Stimulated activated CD8-positive, alpha-beta memory T cell treated with anti-CD3 and anti-CD28 coated beads, Interleukin-4, amount 100 ng/mL, for 1 hour (primary cell): ENCODE measurements around the gene E2F6.
A peak's percentile ranks its signal among the peaks of the same experiment; 100 is the strongest.

Experiments used
- DNase-seq, 2 donors: peaks; one replicate each; pipeline ENCODE4 v3.0.0-alpha.2; 2020; ENCODE audit warnings: low read depth in 2 of 2, low spot score in 1 of 2

E2F6 gene, protein sequence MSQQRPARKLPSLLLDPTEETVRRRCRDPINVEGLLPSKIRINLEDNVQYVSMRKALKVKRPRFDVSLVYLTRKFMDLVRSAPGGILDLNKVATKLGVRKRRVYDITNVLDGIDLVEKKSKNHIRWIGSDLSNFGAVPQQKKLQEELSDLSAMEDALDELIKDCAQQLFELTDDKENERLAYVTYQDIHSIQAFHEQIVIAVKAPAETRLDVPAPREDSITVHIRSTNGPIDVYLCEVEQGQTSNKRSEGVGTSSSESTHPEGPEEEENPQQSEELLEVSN

DNA sequence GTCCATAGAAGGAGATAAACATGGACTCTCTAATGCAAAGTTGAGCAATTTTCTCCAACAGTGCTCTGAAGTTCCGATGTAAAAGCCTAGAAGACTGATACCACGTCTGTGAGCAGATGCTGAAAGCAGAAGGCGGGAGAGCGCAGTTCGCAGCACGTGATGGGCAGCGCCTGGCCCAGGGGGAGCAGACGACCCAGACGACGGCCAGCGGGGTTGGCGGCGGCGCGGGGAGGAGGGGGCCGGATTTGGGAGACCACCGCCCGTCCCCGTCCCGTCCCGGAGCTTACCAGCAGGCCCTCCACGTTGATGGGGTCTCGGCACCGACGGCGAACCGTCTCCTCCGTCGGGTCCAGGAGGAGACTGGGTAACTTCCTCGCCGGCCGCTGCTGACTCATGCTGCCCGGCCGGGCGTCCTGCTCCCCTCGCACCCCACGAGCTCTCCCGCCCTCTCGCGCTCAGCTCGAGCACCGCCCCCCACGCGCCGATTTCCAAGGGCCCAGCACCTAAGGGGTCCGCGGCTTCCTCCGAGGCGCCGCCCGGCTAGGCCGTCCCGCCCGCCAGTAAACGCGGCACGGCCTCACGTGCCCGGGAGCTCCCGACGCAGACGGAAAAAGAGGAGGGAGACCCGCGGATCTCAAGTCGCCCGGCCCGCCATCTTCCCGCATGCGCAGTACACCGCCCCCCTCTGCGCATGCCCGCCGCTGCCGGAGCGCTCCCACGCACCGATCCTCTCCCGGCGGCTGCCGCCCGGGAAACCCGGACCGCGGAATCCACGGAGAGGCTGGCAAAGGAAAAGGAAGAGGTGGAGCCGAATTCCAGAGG lies at the start of gene E2F6:
TSS of gene E2F6 (minus strand) at position 677 of the 822 bp plus-strand sequence. CDS start at position 395, 282 bp downstream.
- DNase-seq, result peak; percentile 62 to 75

DNA sequence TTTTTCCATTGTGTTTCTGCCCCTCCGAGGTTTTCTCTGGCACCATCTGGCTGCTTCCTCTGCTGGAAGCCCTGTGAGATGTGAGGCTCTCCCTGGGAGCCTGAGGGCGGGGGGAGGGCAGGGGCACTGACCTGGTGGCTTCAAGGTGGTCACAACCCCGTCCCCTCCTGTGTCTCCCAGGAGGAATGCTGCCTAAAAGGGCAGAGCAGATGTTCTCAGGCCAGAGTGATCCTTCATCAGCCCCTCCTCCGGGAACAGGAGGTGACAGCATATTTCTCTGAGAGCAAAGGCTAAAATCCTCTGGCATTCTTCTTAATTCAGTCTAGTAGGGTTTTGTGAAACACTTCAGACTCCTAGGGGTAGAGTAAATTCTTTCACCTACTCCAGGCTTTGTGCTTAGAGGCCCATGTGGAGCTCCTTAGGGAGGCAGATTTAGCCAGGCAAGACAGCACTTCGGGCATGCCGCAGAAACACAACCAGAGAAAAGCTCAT lies 49.6 kb upstream of the E2F6 start:
- DNase-seq, result no peak

DNA sequence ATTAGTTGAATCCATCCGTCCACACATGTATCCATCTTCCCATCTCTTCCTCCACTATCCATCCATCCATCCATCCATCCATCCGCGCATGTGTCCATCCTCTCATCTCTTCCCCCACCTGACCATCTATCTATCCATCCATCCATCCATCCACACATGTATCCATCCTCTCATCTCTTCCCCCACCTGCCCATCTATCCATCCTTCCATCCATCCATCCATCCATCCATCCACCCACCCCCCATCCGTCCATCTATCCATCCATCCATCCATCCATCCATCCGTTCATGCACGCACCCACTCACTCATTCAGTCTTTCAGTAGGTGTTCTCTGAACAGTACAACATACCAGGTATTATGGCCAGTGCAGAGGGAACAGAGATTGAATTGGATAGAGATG lies 48.9 kb upstream of the E2F6 start:
- DNase-seq, result no peak

DNA sequence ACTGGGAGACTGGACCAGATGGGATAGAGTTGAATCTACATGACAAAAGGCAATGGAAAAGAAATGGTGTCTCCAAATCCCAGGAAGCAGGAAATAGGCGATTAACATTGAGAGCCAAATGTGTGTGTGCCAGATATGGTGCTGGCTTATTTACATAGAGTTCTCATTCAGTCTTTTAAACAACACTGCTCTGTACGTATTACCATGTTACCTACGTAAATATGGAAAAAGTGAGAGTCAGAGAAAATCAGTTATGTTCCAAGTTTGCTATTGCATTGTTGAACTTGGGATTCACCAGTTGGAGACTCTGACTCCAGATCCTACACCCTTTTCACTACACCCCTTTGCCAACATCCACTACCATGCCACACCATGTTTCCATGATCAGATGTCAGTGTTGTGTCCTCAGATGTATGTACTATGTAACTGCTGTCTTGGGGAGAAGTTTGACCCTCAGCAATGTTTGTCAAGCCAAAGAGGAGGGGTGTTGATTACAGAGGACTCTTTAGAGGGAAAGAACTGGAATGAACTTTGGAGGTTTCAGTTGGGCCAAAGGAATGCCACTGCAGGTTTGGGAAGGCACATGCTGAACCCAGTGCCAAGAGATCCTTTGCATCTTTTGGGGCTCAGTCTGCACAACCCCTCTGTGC lies 48.2 kb upstream of the E2F6 start:
- no peak for DNase-seq

DNA sequence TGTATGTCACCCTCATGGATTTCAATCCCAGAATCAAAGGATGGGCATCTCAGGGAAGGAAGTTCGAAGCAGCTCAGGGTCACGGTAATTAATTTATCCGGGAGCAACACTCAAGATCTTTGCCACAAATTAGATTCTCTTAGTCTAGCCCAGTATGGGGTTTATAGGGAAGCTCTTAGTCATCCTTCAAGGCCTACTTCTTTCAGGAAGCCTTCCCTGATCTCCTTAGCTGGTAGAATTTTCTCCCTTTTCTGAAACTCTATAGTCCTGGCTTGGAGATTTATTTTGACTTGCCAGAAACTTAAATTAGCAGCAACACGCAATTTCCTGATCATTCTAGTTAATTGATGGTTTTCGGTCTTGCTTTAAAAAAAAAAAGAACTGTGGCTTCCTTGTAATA lies 47.4 kb upstream of the E2F6 start:
- no peak for DNase-seq

DNA sequence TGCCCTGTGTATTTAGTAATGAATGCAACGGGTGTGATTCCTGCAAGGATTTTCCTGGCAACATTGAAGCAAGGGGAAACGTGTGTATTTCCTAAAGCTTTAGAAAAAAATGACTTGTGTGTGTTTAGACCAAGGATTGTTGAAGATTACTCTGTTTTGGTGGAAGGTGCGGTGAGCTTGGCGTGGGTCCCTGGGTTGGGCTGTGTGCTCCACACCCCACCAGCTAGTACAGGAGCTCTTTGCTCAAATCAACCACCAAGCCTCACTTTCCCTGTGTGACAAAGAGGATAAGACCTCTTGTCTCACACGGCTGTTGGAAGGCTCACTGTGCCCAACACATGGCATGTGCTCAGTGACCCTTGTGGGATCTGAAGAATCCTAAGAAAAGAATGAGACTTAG lies 46.5 kb upstream of the E2F6 start:
- DNase-seq, result no peak

DNA sequence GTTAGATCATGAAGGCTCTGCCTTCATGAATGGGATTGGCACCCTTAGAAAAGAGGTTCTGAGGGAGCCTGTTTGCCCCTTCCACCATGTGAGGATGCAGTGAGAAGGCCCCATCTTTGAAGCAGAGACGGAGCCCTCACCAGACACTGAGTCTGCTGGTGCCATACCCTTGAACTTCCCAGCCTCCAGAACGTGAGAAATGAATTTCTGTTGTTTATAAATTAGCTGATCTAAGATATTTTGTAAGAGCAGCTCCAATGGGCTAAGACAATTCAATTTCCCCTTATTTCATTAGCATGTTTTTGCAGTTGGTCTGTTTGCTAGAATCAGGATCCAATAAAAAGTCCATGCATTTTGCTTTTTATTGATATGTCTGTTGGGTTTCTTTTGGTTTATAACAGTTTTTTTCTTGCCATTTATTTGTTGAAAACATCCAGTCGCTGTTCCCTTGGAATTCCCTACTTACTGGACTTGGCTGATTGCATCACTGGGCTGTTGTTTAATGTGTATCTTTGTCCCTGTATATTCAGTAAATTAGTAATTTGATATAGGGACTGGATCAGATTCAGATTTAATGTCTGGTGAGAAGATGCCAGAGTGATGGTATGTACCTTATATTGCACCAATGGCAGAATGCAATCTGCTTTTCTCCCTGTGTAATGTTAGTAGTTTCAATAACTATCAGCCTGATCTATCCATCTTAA lies 43.8 kb upstream of the E2F6 start:
- no peak for DNase-seq

DNA sequence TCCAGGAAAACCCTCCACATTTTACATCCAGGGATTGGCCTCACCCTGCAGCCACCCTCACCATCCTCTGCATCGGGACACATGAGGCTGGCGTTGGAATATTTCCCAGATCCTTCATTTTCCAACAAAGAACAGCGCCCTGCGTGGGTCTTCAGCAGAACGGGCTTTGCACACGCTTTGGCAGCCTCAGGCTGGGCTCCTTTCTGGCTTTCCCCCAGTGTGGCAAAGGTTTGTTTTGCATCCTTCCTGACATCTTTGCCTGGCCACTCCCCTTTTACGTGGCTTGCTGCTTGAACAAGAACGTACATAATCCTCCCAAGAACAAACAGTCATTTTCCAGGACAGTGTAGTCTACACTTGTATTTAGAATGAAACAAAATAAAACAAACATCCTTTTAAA lies 42.3 kb upstream of the E2F6 start:
- no peak for DNase-seq

DNA sequence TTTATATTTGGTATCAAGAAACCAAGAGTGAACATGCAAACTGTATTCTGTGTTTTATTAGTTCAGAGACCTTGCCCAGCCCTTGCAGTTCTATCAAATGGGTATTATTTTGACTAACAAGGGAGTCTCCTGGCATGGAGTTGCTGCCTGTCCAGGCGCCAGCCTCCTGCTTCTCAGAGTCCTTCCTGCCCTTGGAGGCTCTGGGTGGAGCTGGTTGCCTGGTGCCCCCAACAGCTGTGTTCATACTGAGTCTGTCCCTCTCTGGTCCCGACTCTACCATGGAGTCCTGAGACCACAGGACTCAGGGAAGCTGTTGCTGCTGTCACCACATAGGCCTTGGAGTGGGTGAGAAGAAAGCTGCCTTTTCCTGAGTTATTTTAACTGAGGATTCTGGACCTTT lies 41.6 kb upstream of the E2F6 start:
- no peak for DNase-seq

DNA sequence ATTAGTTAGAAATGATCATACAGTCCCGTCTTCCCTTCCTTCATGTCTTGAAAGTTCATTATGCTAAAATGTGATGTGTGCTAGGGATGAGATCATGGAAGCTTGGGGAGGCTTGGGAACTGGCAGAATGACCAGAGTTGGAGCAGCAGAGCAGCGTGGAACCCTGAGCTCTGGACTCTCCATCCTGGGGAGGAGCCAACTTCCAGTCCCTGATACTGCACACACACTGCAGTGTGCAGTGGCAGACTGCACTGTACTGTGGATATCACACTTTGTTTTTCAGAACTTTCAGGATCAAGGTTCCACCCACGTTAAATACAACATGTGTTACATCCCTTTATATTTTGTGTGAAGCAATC lies 40.6 kb upstream of the E2F6 start:
- no peak for DNase-seq

DNA sequence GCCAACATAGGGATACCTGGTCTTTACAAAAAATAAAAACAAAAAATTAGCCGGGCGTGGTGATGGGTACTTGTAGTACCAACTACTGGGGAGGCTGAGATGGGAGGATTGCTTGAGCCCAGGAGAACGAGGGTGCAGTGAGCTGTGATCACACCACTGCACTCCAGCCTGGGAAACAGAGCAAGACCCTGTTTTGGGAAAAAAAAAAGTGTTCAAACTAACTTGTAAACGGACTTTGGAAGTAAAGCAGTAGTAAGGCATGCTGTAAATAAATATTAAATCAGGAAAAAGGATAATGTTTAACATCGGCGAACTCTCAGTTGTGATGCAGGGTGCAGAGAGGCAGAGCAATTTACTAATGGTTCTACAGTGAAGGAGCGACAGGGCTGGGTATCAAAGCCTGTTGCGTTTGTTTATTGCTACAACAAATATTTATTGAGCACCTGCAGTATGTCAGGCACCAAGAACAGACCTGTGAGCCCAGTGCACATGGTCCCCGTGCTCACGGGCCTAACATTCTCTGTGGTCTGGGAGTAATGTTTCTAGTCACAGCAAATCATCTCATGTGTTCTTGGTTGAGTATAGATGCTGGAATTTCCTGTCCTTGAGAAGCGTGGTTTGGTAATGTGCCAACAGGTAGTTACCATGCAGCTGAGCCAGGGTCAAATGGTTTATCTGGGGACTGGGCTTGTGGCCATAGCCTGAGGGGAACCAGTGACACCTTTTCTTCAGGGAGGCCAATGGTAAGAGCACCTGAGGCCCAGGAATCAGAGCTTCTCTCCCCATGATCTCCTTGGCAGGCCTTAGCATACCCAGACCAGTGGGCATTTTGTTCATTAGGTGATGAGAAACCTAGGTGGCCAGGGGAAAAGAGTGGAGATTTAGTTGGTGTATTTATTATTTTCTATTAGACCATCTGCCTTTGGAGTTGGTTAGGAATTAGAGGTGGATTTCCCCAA lies 40.0 kb upstream of the E2F6 start:
- DNase-seq, result no peak

DNA sequence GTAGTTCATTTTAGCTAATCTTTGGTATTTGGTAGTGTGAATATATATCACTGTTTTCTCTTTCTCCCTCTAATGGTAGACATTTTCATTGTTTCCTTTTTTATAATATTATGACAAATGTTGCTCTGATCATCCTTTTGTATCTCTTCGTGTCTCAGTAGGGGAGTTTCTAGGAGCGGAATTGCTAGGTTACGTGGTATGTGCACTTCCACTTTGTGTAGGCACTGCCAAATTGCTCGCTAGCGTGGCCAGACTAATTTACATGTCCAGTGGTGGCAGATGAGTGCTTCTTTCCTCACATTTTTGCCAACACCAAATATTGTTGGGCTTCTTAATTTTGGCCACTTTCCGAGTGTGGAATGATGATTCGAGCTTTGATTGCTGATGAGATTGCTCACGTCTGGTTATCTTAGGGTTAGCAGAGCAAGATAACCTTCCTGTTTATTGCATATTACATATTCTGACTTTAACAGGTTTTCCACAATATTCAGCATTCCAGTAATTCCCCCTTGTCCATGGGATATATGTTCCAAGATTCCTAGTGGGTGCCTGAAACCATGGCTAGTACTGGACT lies 37.5 kb upstream of the E2F6 start:
- no peak for DNase-seq

DNA sequence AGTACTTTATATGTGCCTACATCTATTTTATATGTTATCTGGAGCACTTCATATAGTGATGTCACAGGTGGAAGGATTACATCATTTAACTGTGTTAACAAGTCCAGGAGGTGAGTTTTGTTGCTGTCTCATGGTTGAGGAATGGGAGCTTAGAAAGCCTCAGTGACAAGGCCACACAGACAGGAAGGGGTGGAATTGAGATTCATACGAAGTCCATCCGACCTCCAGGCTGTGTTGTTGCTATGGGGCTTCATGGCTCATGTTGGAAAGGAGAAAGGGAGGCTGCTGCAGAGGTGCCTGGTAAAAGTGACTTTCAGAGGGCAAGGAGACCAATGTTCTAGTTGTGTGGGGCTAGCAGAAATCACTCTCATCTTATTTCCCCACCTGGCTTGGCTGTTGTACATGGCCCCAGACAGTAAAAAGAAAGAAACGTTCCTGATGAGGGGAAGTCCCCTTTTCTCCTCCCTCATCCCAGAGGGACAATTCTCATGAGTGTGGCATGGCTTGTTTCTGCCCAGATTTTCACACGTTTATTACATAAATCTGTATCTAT lies 36.9 kb upstream of the E2F6 start:
- no peak for DNase-seq

DNA sequence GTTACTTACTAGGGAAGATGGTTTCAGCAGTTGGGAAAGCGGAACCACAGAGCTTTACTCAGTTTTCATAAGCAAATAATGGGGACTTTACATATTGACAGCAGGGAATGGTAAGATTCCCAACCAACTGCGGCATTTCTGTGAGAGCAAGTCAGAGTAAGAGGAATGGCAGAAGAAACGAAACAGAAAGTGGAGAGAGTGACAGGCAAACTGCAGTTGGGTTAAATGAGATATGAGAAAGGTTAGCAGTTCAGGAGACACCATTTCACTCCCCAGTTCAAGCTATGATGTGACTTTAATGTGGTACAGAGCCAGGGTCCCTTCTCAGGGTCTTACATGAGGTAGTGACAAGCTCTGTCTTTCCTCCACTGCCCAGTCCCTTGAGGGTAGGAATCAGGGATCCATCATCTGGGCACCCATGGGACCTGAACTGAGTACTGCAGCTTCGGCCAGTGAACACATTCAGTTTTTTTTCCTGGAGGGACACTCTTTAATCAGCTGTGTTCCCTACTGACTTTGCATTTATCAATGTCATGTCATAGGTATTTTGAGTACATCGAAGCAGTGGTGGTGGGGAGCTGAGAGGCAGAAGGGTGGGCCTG lies 34.8 kb upstream of the E2F6 start:
- DNase-seq, result no peak

DNA sequence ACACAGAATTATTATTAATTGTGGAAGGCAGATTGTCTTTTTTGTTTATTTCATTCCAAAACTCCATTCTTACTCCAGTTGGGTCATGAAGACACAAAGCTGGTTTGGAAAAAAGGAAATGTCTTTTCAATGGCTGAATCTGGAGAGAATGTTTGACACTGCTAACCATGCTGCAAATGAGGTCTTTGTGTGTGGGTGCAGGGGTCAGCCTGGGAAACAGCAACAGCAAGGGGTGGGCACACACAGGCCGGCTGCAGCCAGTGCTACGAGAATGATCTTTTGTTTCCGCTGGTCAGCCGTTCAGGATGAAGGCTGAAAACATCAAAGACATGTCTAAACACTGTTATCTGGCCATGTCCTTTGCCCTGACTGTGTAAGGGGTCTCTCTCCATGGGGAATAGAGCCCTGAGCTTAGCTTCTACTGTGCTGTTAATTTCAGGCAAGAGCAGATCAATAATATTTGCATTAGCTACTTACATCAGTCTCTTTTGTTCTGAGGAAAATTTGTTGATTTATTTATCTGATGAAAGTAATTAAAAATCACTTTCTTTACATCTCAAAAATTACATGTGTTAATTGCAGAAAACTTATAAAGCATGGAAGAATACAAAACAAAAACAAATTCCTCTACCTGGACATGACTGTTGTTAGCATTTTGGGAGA lies 33.3 kb upstream of the E2F6 start:
- no peak for DNase-seq

DNA sequence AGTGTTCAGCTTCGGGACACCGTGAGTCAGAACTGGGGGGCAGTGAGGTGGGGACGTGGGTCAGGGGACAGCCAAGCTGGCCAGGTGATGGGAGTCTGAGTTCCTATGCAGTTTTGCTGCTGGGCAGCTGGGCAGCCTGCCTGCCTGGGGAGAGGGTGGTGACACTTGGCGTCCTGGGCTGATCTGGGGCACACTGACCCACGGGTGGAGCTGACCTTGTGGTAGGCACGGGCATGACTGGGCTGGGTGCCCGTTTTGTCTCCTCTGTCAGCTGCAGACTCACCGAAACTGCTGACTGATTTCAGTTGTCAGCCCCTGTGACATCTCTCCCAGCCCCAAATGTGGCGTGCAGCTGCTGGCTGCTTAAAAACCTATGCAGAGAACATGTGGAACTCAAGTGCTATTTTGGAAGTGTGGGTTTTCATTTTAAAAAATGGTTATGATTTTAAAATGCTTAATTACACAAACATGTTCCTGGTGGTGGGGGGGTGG lies 32.6 kb upstream of the E2F6 start:
- no peak for DNase-seq

DNA sequence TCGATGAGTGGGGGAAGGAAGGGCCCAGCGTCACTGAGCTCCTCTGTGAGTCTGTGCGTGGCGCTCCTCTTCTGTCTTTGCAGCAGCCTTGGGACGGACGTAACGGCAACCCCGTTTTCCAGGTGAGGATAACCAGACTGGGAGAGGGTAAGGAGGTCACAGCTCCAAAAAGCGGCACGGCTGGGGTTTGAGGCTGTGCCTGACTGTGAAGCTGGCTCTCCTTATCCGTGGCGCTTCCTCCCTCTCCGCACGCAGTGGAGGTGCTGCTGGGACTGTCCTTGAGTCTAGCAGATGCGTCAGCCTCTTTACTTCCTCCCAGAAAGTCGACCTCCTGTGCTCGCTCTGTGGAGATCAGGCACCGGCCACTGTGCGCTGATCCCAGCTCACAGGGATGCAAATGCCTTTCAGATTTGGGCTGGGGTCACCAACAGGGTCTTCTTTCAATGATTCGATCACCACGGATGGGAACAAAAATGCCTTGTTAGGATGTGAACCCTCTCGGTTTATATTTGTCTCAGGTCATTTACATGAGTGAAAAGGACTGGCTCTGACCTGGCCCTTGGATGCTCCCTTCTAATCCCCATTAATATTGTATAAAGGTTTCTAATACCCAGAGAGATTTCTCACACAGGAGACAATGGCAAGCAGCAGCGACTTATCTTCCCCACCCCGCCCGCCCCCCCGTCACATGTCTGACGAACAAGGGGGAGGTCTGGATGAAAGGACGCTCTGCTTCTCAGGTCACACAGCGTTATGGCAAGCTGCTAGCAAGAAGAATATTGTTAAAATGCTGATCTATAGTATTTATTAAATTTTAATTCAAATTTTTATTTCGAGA lies 30.1 kb upstream of the E2F6 start:
- DNase-seq, result no peak

DNA sequence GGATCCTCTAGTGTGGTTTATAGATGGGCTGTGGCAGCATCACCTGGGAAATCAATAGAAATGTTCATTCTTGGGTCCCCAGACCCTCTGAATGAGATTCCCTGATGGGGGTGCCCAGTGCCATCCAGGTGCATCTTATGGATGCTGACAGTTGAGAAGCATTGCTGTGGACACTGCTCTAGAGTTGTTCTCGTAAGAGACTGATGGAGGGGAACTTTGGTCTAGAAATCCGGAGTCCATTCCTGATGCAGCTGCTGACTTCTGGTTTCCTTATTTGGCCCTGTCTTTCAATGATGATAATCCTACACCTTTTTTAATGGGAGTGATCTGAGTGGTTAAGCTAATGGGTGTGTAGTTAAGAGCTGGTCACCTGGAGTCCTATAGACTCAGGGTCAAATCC lies 28.3 kb upstream of the E2F6 start:
- no peak for DNase-seq
